A549 (cell line): ENCODE results near the gene GSTA4. TPM values are rescaled to one million over a fixed set of nuclear protein-coding genes. Genes with fewer than 3 reads are reported as not detected.

Source experiments
- ATAC-seq, 2 experiments: fragments of 200-7000 bp in 1 of 2; fragments of >200 bp in 1 of 2; cut with Nextera tagmentation in 1 of 2; cut with Tn5 transposase in 1 of 2; 3 replicates each; pipeline versions ENCODE4 v1.8.0 to v1.9.1; 2018 to 2020; ENCODE audit warnings: mild to moderate bottlenecking in 1 of 2, moderate library complexity in 1 of 2
- CTCF ChIA-PET: fragments of 300-600 bp; sonication (Branson Sonifier 250); formaldehyde crosslinking; extraction: SDS; loops from one replicate; lab custom pipeline; 2021; ENCODE audit warnings: antibody characterized with exemption, inconsistent platforms; lab: Yijun Ruan, JAX
- POLR2A ChIA-PET: fragments of 350-600 bp; formaldehyde crosslinking; extraction: SDS; loops from one replicate; lab custom pipeline; 2021; ENCODE audit warnings: antibody characterized with exemption, inconsistent platforms; lab: Yijun Ruan, JAX
- DNase-seq, 2 experiments: peaks; one replicate each; pipeline versions ENCODE4 v3.0.0 to v3.0.0-alpha.2; 2011 to 2016; ENCODE audit warnings: low read depth in 1 of 2, low spot score in 1 of 2
- FAIRE-seq: peaks from 2 replicates; lab custom pipeline; 2011; peaks lifted over from hg19 to GRCh38; lab: Jason Lieb, UNC
- H3K27ac ChIP-seq, 2 experiments: fragments of >200 bp; sonication (Bioruptor Twin); formaldehyde crosslinking; 3 replicates each; pipeline ENCODE4 v1.5.1; 2016 to 2017
- H3K4me1 ChIP-seq: fragments of >200 bp; sonication (Bioruptor Twin); formaldehyde crosslinking; 3 replicates; pipeline ENCODE4 v1.6.1; 2016
- H3K4me2 ChIP-seq: fragments of >200 bp; sonication (Bioruptor Twin); formaldehyde crosslinking; 3 replicates; pipeline ENCODE4 v1.6.1; 2016
- H3K4me3 ChIP-seq: fragments of >200 bp; sonication (Bioruptor Twin); formaldehyde crosslinking; 3 replicates; pipeline ENCODE4 v1.5.1; 2016
- H3K9me3 ChIP-seq: fragments of >200 bp; sonication (Bioruptor Twin); formaldehyde crosslinking; 3 replicates; pipeline ENCODE4 v1.6.1; 2016
- BHLHE40 ChIP-seq: IDR thresholded peaks from 2 replicates; pipeline ENCODE4 v1.6.1; 2012; ENCODE audit warnings: low read depth, low read length, inconsistent platforms
- CBX2 ChIP-seq: fragments of 200-600 bp; sonication (generic); IDR thresholded peaks from 2 replicates; pipeline ENCODE4 v1.6.1; 2016; ENCODE audit warnings: low read depth, mild to moderate bottlenecking, borderline replicate concordance
- CHD4 ChIP-seq: fragments of 200-600 bp; sonication (generic); IDR thresholded peaks from 2 replicates; pipeline ENCODE4 v1.6.1; 2016; ENCODE audit warnings: antibody characterized with exemption, mild to moderate bottlenecking, borderline replicate concordance
- EP300 ChIP-seq, 2 experiments: fragments of >200 bp; sonication (Bioruptor Twin); formaldehyde crosslinking; IDR thresholded peaks; 2 replicates in 1 of 2; 3 replicates in 1 of 2; pipeline ENCODE4 v1.6.1; 2016 to 2017
- ESRRA ChIP-seq: fragments of 150-350 bp; IDR thresholded peaks from 2 replicates; pipeline ENCODE4 v1.6.1; 2014; ENCODE audit warnings: mild to moderate bottlenecking, low read length, borderline replicate concordance
- FOSB ChIP-seq: fragments of 250-450 bp; sonication (Bioruptor Pico); IDR thresholded peaks from 2 replicates; pipeline ENCODE4 v1.5.0; 2020; ENCODE audit warnings: mild to moderate bottlenecking, moderate library complexity
- FOXS1 ChIP-seq: fragments of 250-450 bp; sonication (Bioruptor Pico); IDR thresholded peaks from 2 replicates; pipeline ENCODE4 v1.5.0; 2020; ENCODE audit warnings: mild to moderate bottlenecking, moderate library complexity
- GATA3 ChIP-seq: IDR thresholded peaks from 2 replicates; pipeline ENCODE4 v1.6.1; 2012; ENCODE audit warnings: borderline replicate concordance
- HDAC2 ChIP-seq: fragments of 200-600 bp; sonication (generic); IDR thresholded peaks from 2 replicates; pipeline ENCODE4 v1.6.1; 2016
- HEYL ChIP-seq: fragments of 250-450 bp; sonication (Bioruptor Pico); IDR thresholded peaks from 2 replicates; pipeline ENCODE4 v1.8.0; 2021; ENCODE audit warnings: mild to moderate bottlenecking, moderate library complexity
- HOXA7 ChIP-seq: fragments of 250-450 bp; sonication (Bioruptor Pico); IDR thresholded peaks from 2 replicates; pipeline ENCODE4 v1.5.0; 2020; ENCODE audit warnings: mild to moderate bottlenecking, moderate library complexity
- HOXB13 ChIP-seq: fragments of 250-450 bp; sonication (Bioruptor Pico); IDR thresholded peaks from 2 replicates; pipeline ENCODE4 v1.5.0; 2020; ENCODE audit warnings: low read depth, mild to moderate bottlenecking, moderate library complexity
- HOXB5 ChIP-seq: fragments of 250-450 bp; sonication (Bioruptor Pico); IDR thresholded peaks from 2 replicates; pipeline ENCODE4 v1.5.0; 2020; ENCODE audit warnings: mild to moderate bottlenecking, moderate library complexity
- JUNB ChIP-seq: fragments of >200 bp; sonication (Bioruptor Twin); formaldehyde crosslinking; IDR thresholded peaks from 2 replicates; pipeline ENCODE4 v1.6.1; 2016
- MAFK ChIP-seq: fragments of 450-650 bp; IDR thresholded peaks from 2 replicates; pipeline ENCODE4 v1.6.1; 2014; ENCODE audit not compliant: partially characterized antibody
- RARB ChIP-seq: fragments of 250-450 bp; sonication (Bioruptor Pico); IDR thresholded peaks from 2 replicates; pipeline ENCODE4 v1.8.0; 2021; ENCODE audit warnings: mild to moderate bottlenecking, moderate library complexity
- RCOR1 ChIP-seq: fragments of 150-350 bp; IDR thresholded peaks from 2 replicates; pipeline ENCODE4 v1.6.1; 2014; ENCODE audit warnings: antibody characterized with exemption, low read length, low read depth
- RNF2 ChIP-seq: fragments of 200-600 bp; sonication (generic); IDR thresholded peaks from 2 replicates; pipeline ENCODE4 v1.6.1; 2016; ENCODE audit warnings: low read depth, mild to moderate bottlenecking, antibody characterized with exemption, moderate library complexity, borderline replicate concordance
- SMC3 ChIP-seq: fragments of >200 bp; sonication (Bioruptor Twin); formaldehyde crosslinking; IDR thresholded peaks from 3 replicates; pipeline ENCODE4 v1.6.1; 2018; ENCODE audit warnings: inconsistent platforms
- TFCP2L1 ChIP-seq: fragments of 250-450 bp; sonication (Bioruptor Pico); IDR thresholded peaks from 2 replicates; pipeline ENCODE4 v1.5.0; 2021; ENCODE audit warnings: mild to moderate bottlenecking
- ZFP36 ChIP-seq: fragments of 450-650 bp; IDR thresholded peaks from 2 replicates; pipeline ENCODE4 v1.6.1; 2014; ENCODE audit warnings: borderline replicate concordance; ENCODE audit not compliant: partially characterized antibody
- WGBS: methylation state at CpG from one replicate; pipeline ENCODE4 v1.1.6; 2017; ENCODE audit errors: missing lambda C conversion rate; 5-methylcytosine and 5-hydroxymethylcytosine counted together
- polyA plus RNA-seq, 4 experiments: library from polyadenylated mRNA; depleted of rRNA in 3 of 4; stranded (reverse); fragments of >200 nt; fragmentation: RNase III in 1 of 4; extraction: RNeasy Plus Mini Kit Qiagen cat#74134 plus additional on column Dnase treatment in 1 of 4; gene quantifications; 2 replicates in 3 of 4; 3 replicates in 1 of 4; pipeline ENCODE4 v1.2.3, GENCODE V29; 2011 to 2017
- TF ChIP-seq, protein P1 (sequence below): fragments of 450-650 bp; IDR thresholded peaks from 2 replicates; pipeline ENCODE4 v1.6.1; 2014; ENCODE audit warnings: antibody characterized with exemption
- TF ChIP-seq, protein P2 (sequence below): fragments of >200 bp; sonication (Bioruptor Twin); formaldehyde crosslinking; IDR thresholded peaks from 2 replicates; pipeline ENCODE4 v1.6.1; 2016
- TF ChIP-seq, protein P3 (sequence below): fragments of >200 bp; sonication (Bioruptor Twin); formaldehyde crosslinking; IDR thresholded peaks from 3 replicates; pipeline ENCODE4 v1.5.1; 2016

GSTA4 gene
- polyA plus RNA-seq, 2 of the 4 experiments (the other 2 are of a cell fraction): 12.6 to 30.6 TPM

DNA sequence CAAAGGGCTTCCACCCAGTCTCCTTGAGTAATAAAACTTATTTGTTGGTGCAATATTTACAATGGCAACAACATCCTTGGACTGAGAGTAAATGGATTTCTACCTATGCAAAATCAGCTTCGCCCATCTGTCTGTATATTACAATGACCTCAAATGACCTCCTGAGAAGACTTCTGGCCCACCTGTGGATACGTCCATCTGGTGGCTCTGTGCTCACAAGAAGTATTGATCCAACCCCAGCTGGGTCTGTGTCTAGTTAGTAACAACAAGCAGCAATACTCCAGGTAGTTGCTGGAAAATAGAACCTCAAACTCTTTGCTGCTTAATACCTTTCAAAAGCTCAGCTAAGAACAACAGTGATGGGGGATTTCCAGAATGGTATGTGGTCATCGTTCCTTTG is 34.7 kb upstream of the GSTA4 start:
- Histone ChIP-seq H3K27ac (no peak overlapping the region), H3K4me2 (no peak overlapping the region), H3K4me1 (no peaks in the 10 kb centered on the region), H3K4me3 (no peak overlapping the region), H3K9me3 (no peaks in the 10 kb centered on the region)
- ATAC-seq (no peak), FAIRE-seq (no peak), DNase-seq (no peak)
- CTCF ChIA-PET: no interaction called here
- TF ChIP-seq, protein P1, sequence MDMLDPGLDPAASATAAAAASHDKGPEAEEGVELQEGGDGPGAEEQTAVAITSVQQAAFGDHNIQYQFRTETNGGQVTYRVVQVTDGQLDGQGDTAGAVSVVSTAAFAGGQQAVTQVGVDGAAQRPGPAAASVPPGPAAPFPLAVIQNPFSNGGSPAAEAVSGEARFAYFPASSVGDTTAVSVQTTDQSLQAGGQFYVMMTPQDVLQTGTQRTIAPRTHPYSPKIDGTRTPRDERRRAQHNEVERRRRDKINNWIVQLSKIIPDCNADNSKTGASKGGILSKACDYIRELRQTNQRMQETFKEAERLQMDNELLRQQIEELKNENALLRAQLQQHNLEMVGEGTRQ: no peak
- TF ChIP-seq RARB (CRISPR knock-in tag) (no peak), BHLHE40 (no peak), HEYL (CRISPR knock-in tag) (no peak), HOXB5 (CRISPR knock-in tag) (no peak), EP300 (IDR thresholded peaks at IDR 0.05) (no peak)
- POLR2A ChIA-PET: no interaction called here
- WGBS: 85% methylated on average over 3 of the region's 3 CpGs

DNA sequence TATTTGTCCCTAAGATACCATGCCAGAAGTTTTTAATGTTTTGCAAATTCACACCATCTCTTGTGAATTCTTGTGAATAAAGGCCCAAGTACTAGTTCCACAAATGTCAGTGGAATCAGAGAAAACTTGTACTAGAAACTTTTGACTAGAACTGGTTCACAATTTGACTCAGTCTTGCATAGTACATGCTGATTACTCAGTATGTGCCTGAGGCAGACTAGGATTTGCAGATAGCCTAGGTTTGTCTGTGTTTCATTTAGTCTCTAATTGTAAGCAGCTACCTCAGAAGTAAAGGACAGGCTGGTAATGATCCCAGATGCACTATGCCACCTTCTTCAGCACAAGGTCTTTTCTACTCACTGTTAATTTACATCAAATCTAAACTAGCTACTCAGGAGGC is 34.2 kb upstream of the GSTA4 start:
- Histone ChIP-seq H3K4me2 (no peak overlapping the region), H3K4me1 (no peaks in the 10 kb centered on the region), H3K4me3 (no peak overlapping the region), H3K9me3 (no peaks in the 10 kb centered on the region), H3K27ac (no peak overlapping the region)
- ATAC-seq: no peak
- TF ChIP-seq CBX2 (no peak), HOXB5 (CRISPR knock-in tag) (no peak)
- ChIA-PET POLR2A (no interaction called here), CTCF (no interaction called here)
- FAIRE-seq: no peak
- DNase-seq: no peak

DNA sequence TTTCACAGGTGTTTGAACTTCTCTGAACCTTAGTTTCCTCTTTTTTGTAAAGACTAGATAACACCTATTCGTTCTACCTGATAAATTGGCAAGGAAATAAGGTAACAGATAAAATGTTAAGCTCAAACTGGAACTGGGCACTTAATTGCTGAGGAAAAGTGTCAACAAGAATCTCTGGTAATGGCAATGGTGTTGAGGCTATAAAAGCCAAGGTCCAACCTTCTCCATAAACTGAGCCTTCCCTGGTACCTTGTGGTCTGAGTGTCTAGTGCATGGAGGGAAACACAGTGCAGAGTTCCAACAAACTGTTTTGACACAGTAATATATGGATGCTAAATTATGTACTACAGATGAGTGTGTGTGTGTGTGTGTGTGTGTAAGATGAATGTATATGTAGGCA is 33.4 kb upstream of the GSTA4 start:
- no peak for DNase-seq
- 85% methylated on average over 1 of the region's 1 CpG for WGBS
- no peak for FAIRE-seq
- H3K4me1 ChIP-seq: no peaks in the 10 kb centered on the region
- no peak for TF ChIP-seq ESRRA
- no peak for ATAC-seq
- no peak overlapping the region for H3K4me2 ChIP-seq
- no peak overlapping the region for H3K4me3 ChIP-seq
- ChIA-PET CTCF (no interaction called here), POLR2A (no interaction called here)
- H3K9me3 ChIP-seq: no peaks in the 10 kb centered on the region
- no peak overlapping the region for H3K27ac ChIP-seq

DNA sequence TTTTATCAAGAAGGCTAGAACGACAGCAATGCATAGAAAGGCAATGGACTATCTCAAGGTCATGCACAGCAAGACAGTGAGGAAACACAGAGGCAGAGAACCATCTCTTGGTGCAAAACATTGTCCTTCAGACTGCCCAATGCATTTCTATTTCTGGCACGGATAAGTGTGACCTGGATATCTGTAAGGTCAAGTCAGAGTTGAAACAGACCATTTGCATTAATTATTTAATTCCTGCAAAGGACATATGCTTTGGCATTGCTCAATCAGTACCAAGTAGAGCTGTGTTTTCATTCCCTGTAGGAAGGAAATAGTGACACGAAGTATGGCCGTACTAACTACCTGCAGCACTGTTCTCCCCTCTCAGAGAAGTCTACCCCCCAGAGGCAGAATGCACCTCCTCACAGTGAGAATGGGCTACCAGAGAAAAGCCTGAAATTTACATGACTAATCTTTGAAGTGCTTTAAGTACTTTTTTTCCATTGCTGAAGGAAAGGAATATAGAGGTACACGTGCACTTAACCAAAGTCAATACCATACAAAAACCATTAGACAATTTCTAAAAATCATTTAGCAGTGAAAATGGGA is 32.1 kb upstream of the GSTA4 start:
- no peaks in the 10 kb centered on the region for H3K4me1 ChIP-seq
- DNase-seq (no peak), ATAC-seq (no peak), FAIRE-seq (no peak)
- TF ChIP-seq HOXB13: no peak
- no peak for TF ChIP-seq FOSB (CRISPR knock-in tag)
- TF ChIP-seq TFCP2L1 (CRISPR knock-in tag): no peak
- TF ChIP-seq GATA3: no peak
- no peak for TF ChIP-seq CHD4
- TF ChIP-seq FOXS1 (CRISPR knock-in tag): no peak
- TF ChIP-seq HOXA7: no peak
- TF ChIP-seq SMC3: no peak
- no peak for TF ChIP-seq HOXB5 (CRISPR knock-in tag)
- ChIA-PET CTCF (no interaction called here), POLR2A (no interaction called here)
- H3K4me2 ChIP-seq: no peak overlapping the region
- no peak overlapping the region for H3K27ac ChIP-seq
- H3K4me3 ChIP-seq: no peak overlapping the region
- no peaks in the 10 kb centered on the region for H3K9me3 ChIP-seq
- 85% methylated on average over 5 of the region's 5 CpGs for WGBS

DNA sequence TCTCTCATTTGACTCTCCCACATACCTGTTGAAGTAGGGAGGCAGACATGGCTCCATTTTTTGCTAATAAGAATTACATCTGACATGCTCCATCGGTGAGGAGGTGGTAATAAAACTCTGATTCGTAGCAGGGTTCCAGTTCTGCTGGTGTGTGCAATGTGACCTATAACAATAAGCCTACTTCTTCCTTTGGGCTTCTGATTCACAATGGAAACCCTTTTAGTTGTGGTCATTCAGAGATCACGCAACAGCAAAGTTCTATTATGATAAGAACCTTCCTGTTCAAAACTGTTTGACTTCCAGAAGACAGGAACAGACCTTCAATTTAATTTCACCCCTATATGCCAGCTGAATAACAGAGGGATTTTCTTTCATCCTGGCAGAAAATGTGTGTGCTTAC is 31.4 kb upstream of the GSTA4 start:
- Histone ChIP-seq H3K9me3 (no peaks in the 10 kb centered on the region), H3K27ac (no peak overlapping the region), H3K4me2 (no peak overlapping the region), H3K4me3 (no peak overlapping the region), H3K4me1 (no peaks in the 10 kb centered on the region)
- whole genome bisulfite sequencing: 69% methylated on average over 3 of the region's 3 CpGs
- FAIRE-seq (no peak), ATAC-seq (no peak), DNase-seq (no peak)
- POLR2A ChIA-PET: no interaction called here
- CTCF ChIA-PET: no interaction called here
- TF ChIP-seq ZFP36: no peak
- TF ChIP-seq, protein P2, sequence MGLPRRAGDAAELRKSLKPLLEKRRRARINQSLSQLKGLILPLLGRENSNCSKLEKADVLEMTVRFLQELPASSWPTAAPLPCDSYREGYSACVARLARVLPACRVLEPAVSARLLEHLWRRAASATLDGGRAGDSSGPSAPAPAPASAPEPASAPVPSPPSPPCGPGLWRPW: no peak
- TF ChIP-seq RCOR1: no peak
- TF ChIP-seq RNF2: no peak
- TF ChIP-seq HDAC2: no peak
- no peak for TF ChIP-seq CHD4
- no peak for TF ChIP-seq HOXA7
- no peak for TF ChIP-seq MAFK
- no peak for TF ChIP-seq JUNB
- TF ChIP-seq, protein P3, sequence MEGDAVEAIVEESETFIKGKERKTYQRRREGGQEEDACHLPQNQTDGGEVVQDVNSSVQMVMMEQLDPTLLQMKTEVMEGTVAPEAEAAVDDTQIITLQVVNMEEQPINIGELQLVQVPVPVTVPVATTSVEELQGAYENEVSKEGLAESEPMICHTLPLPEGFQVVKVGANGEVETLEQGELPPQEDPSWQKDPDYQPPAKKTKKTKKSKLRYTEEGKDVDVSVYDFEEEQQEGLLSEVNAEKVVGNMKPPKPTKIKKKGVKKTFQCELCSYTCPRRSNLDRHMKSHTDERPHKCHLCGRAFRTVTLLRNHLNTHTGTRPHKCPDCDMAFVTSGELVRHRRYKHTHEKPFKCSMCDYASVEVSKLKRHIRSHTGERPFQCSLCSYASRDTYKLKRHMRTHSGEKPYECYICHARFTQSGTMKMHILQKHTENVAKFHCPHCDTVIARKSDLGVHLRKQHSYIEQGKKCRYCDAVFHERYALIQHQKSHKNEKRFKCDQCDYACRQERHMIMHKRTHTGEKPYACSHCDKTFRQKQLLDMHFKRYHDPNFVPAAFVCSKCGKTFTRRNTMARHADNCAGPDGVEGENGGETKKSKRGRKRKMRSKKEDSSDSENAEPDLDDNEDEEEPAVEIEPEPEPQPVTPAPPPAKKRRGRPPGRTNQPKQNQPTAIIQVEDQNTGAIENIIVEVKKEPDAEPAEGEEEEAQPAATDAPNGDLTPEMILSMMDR: no peak
